GM19452 (cell line): ENCODE data around the gene NAP1L4.

Experiments
- ATAC-seq: cut with Tn5 transposase; IDR thresholded peaks from one replicate; pipeline ENCODE4 v1.9.1; 2021; ENCODE audit not compliant: unreplicated experiment

Gene NAP1L4

GRCh38 chr11:2992234-2992996 is at the start of gene NAP1L4:
Gene NAP1L4 (minus strand): TSS chr11:2992329. CDS start chr11:2979220, 13,109 bp downstream.
- peak; percentile 78 for ATAC-seq

DNA sequence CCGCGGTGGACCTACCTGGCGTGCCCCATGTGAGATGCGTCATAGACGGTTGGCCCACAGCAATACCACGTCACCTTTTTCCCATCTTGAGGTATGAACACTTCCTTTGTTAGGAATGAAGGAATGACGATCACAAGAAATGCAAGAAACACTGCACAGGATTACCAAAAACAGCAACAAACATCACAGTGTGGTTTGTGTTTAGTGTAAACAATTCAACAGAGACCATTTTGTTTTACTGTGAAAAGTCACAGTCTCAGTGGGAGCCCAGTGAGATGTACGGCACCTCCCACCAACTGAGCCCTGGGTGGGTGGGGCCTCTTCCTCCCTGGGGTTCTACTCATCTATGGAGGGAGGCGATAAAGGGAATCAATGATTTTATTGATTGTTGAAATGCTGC is 48.8 kb upstream of the NAP1L4 start:
- ATAC-seq, result no peak

DNA sequence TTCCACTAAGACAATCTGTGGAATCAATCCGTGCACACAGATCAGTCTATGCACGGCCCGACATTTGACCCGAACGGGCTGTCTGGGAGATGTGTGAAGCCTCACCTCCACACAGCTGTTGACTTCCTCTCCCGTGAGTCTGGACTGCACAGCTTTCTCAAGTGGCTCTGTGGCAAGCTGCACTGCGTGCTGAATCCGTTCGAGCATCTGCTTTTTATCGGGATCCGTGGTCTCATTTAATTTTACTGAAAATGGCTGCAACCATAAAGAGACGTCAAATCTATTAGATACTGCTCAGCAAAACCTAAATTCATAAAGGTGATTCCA is 45.8 kb upstream of the NAP1L4 start:
- ATAC-seq, result no peak

- ATAC-seq, result no peak
These were observed 45.2 kb upstream of the NAP1L4 start for GRCh38 chr11:3037040-3037944.

GRCh38 chr11:3036419-3036818 is 44.3 kb upstream of the NAP1L4 start:
- ATAC-seq, result no peak

- ATAC-seq, result no peak
These were observed 43.2 kb upstream of the NAP1L4 start for GRCh38 chr11:3035333-3035732.

- no peak for ATAC-seq
These were observed 38.4 kb upstream of the NAP1L4 start for GRCh38 chr11:3030289-3031070.

- no peak for ATAC-seq
These were observed 36.7 kb upstream of the NAP1L4 start for GRCh38 chr11:3028813-3029212.

DNA sequence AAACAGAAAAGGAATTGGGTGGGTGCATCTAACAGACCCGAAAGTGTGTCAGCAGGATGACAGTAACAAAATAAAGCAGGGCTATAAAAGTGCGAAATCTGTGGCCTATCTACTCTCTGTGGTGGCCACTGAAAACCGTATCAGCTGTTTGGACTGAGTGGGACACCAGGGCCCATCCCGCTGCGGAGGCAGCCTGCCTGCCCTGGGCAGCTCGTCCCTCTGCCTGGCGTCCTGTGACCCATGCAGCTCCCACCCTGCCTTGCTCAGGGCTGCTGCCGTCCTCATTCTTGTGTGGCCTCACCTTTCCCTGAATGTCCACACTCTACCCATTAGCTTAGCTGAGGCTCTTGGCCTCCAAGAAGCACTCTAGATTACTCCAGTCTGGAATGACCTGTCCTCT is 34.7 kb upstream of the NAP1L4 start:
- ATAC-seq, result no peak

DNA sequence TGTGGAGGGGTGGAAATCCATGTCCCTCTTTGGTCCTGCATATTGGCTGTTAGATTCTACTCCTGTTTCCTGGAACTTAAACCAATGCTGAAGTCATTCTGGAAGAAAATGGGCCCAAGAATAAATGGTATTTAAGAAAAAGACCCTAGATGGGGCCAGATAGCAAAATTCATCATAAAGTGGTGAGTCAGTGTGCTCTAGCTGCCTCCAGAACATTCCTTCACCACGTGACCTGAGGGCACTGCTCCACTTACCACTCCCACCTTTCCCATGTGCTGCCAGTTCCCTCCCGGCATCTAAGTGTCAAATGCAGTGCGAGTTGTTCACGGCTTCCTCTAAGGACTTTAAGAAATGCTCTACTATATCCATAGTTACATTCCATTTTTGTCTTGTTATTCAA is 30.9 kb upstream of the NAP1L4 start:
- ATAC-seq, result no peak

GRCh38 chr11:3022300-3022967 is 30.3 kb upstream of the NAP1L4 start:
- no peak for ATAC-seq

DNA sequence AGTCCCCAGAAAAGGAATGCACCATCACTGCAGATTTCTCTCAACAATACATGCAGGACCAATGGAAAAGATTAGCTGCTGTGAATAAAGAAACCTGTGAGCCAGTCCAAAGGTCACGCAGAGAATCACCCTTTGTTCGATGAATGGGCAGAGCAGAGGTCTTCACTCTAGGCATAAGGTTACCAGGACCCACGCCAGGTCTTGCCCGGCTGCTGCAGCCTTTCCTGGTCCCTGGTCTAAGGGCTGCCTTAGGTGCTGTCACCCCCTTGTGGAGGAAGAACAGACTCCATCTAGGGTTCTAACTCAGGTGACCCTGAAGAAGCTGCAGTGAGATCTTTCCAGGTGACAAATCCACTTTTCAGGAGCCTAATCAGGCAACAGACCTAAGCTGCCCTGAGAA is 29.0 kb upstream of the NAP1L4 start:
- ATAC-seq, result no peak

- ATAC-seq, result no peak
These were observed 27.9 kb upstream of the NAP1L4 start for GRCh38 chr11:3020011-3020410.

DNA sequence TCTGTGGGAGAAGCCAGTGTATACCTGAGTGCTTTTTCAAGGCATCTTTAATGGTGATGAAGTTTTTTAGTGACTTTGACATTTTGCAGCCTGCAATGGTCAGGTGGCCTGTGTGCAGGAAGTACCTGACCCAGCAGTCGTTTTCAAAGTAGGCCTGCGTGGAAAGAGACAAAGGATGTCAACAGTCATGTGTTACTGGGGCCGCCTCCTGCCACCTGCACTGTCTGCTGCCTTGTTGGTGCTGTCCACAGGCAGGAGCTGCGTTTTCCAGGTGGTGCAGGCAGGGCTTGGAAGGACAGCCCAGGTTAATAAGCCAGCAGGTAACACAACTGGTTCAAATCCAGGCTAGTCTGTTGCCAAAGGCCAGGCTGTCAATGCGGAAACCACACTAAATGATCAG is 26.5 kb upstream of the NAP1L4 start:
- ATAC-seq, result no peak

GRCh38 chr11:3016861-3017260 is 24.7 kb upstream of the NAP1L4 start:
- ATAC-seq, result no peak

DNA sequence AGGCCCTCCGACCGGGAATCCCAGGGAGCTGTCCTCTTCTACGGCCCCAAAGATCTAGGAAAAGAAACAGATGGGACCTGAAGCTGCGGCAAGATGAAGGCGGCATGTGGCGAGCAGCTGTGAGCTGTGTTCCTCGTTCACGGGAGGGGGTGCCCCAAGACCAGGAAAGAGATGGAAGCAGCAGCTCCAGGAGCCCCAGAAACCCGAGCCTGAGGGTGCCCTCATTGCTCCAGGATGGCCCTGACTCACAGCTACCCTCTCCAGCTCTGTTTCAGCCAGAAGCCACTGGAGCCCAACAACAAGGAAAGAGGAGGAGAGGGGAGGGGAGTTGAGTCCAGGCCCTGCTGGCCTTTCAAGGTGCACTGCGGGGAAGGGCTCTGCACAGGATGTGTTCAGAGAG is 23.7 kb upstream of the NAP1L4 start:
- ATAC-seq, result no peak

DNA sequence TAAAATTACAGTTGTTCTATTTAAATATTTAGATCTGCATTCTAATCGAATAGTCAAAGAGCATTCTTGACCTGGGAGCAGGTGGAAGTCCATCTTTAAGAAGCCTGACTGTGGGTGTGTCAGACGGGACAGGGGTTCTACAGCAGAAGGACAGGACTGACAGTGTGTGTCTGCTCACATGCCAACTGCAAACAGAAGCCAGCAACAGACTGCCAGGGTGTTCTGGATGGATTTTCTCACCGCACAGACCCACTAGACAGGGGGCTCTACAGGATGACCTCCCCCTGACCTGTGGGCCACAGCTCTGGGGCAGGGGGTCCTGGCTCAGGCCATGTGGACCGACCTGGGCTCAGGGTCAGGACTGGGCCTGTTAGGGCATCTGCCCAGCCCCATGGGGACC is 22.8 kb upstream of the NAP1L4 start:
- no peak for ATAC-seq

DNA sequence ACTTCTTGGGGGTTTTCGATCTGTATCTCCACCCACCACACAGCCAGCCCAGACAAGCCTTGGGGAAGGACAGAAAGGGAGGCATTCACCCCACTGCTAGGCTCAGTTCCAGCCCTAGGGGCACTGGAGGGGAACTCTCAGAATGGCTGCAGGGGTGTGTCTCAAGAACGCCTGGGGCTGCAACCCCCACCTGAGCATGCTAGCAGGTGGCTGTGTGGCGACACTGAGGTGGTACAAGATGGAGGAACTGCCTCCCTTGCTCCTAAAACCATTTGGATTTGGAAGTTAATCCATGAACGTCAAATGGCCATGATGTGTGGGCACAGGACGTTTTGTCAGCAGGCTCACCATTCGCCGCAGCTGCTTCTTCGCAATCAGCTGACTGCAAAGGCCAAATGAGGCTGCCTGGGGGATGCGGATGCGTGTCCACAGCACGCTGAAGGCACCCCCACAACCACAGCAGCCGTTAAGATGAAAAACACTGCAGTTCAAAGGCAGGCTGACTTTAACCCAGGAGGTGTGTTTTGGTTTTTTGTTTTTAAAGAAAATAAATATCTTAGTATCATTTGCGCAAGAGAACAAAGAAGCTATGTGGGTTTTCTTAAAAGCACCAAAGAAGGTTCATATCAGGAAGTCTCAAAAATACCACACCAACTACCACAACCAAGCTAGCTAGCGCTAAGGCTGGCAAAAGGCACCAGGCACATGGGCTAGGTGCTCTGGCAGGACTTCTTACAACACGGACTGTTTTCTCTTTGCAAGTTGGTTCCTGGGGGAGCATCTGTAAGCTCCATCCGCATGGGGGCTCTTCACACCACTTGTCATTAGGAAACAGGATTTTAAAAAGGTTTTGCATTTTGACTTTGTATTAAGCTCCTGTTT is 22.2 kb upstream of the NAP1L4 start:
- no peak for ATAC-seq

DNA sequence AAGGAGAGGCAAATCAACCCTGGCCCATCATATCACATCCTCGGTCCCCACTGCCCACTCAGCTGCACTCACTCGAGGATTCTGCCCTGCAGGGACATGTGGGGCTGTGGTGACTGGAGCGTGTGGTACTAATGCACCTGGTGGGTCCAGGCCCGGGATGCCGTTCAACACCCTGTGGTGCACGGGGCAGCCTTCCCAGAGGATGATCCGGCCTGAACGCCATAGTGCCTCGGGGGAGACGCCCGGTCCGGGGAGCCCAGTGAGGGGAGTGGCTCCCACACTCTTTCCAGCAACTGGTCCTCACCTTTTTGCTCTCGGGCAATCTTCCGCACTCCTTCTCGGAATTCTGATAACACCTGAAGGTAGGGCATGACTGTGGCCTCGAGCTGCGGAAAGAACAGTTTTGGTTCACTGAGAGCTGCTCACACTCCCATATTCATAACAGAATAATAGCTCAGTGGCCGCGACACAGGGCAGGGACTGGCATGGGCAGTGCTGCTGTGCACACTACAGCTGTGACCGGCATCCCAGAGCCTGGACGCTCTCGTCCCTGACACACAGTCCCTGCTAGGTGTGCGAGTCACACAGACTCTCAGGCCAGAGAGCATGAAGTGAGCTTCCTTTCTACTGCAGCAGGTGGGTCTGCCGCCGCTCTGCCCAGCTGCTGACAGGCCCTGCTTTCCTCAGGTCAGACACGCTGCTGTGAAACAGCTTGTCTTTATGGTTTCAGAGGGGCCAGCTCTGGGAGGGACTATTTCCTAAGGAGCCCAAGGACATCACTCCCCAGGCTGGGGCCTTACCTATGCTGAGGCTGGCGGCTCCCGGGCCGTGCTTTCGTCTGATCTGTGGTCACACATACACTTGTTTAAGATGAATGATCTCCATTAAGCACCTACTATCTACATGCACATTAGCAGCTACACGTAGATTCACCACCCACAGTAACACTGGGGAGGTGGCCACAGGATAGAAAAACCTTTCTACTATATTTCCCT is 20.1 kb upstream of the NAP1L4 start:
- no peak for ATAC-seq
